D721Med (cell line): ENCODE data around the gene RPAP2.

Source experiments
- DNase-seq: peaks from one replicate; pipeline ENCODE4 v3.0.0; 2011; ENCODE audit warnings: low spot score; ENCODE audit not compliant: insufficient read length
- FAIRE-seq: peaks from 2 replicates; lab custom pipeline; 2011; peaks lifted over from hg19 to GRCh38; lab: Jason Lieb, UNC
- CTCF ChIP-seq: IDR thresholded peaks from 2 replicates; pipeline ENCODE4 v1.5.1; 2012; ENCODE audit warnings: mild to moderate bottlenecking, control low read depth; ENCODE audit not compliant: insufficient read depth; ENCODE audit errors: missing control alignments

Gene RPAP2

DNA sequence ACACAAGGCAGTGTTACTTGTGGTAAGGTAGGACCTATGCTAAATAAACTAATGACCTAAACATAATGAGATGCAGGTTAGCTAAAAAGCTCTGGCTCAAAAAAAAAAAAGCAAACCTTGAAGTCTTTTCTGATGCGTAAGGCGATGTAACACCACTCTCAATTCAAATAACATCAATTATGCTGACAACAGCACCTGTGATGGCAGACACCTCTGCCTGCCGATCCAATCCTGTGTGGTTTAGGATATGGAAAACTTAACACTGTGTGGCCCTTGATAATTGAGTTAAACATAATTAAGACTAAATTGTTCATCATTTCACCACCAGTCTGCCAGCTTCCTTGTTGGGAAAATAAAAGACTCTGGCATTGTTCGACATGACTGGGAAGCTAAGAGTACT, 9.1 kb downstream of the RPAP2 start:
- FAIRE-seq = no peak
- no peak for DNase-seq
- no peak for TF ChIP-seq CTCF

GRCh38 chr1:92310185-92310597, 11.3 kb downstream of the RPAP2 start:
- FAIRE-seq (peak; percentile 84), DNase-seq (no peak)
- peak; percentile 55 for TF ChIP-seq CTCF

GRCh38 chr1:92314024-92314423, 15.2 kb downstream of the RPAP2 start:
- TF ChIP-seq CTCF = no peak
- DNase-seq (no peak), FAIRE-seq (no peak)

GRCh38 chr1:92315766-92316599, 17.1 kb downstream of the RPAP2 start:
- DNase-seq (no peak), FAIRE-seq (no peak)
- TF ChIP-seq CTCF = no peak

DNA sequence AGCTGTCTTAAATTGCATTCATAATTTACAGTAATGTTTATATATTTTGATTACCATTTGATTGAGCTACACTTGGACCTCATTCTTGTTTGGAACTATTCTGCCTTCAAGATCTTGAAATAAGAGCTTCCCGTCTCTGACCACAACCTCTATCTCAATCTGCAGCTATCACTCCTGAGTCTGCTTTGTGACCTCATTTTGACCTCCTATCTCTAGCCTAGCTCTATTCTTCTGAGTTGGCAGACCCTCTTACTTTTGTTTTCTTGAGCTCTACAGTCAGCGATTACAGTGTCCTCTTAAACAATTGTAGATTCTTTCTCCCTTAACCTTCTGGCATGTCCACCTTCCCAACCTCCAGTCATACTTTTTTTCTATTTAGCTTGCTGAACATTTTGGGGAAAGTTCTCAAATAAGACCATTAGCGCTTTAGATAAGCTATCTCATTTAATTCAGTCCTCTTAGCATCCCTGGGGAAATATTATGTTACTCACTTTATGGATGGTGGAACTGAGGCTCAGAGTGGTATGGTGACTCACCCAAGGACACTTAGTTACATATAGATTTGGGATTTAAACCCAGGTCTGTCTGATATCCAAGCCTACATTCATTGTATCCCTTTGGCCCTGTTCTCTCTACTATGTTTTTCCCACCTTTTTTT, 19.1 kb downstream of the RPAP2 start:
- TF ChIP-seq CTCF = no peak
- DNase-seq = no peak
- no peak for FAIRE-seq

GRCh38 chr1:92323473-92324453, 24.9 kb downstream of the RPAP2 start:
- no peak for FAIRE-seq
- no peak for TF ChIP-seq CTCF

More at GRCh38 chr1:92323473-92324453, 24.9 kb downstream of the RPAP2 start:
- DNase-seq = no peak
